ENCODE measurements around the gene FTSJ1.
A peak's percentile ranks its signal among the peaks of the same experiment; 100 is the strongest.

The FTSJ1 gene

GRCh38 chrX:48470833-48471118, 5.2 kb upstream of the FTSJ1 start:
- in situ Hi-C loops (cut with HindIII; ENCODE audit: low sequenced_read_pairs), result no loop called here
- H3K4me3 ChIP-seq (ENCODE audit: low read depth, low read length), result no peak overlapping the region
- no peak for TF ChIP-seq CTCF (IDR thresholded peaks at IDR 0.05; ENCODE audit: low read depth, low read length)
- DNase-seq (ENCODE audit: low read depth, low spot score), result no peak

- in situ Hi-C loops (cut with HindIII; ENCODE audit: low sequenced_read_pairs), result no loop called here
- no peak for DNase-seq (ENCODE audit: low read depth, low spot score)
- no peak for TF ChIP-seq CTCF (IDR thresholded peaks at IDR 0.05; ENCODE audit: low read depth, low read length)
- H3K4me3 ChIP-seq (ENCODE audit: low read depth, low read length), result no peak overlapping the region
Observed at GRCh38 chrX:48471504-48471903, 4.5 kb upstream of the FTSJ1 start.

- H3K4me3 ChIP-seq (ENCODE audit: low read depth, low read length), result no peak overlapping the region
- in situ Hi-C loops (cut with HindIII; ENCODE audit: low sequenced_read_pairs), result no loop called here
- DNase-seq (ENCODE audit: low read depth, low spot score), result no peak
- no peak for TF ChIP-seq CTCF (IDR thresholded peaks at IDR 0.05; ENCODE audit: low read depth, low read length)
Observed at GRCh38 chrX:48472225-48472624, 3.8 kb upstream of the FTSJ1 start.

- H3K4me3 ChIP-seq (ENCODE audit: low read depth, low read length), result no peak overlapping the region
- peak; percentile 18 for DNase-seq (ENCODE audit: low read depth, low spot score)
- TF ChIP-seq CTCF (IDR thresholded peaks at IDR 0.05; ENCODE audit: low read depth, low read length), result no peak
- in situ Hi-C loops (cut with HindIII; ENCODE audit: low sequenced_read_pairs), result no loop called here
Observed at GRCh38 chrX:48472851-48473703, 2.9 kb upstream of the FTSJ1 start.

GRCh38 chrX:48473704-48473990, 2.4 kb upstream of the FTSJ1 start:
- no peak overlapping the region for H3K4me3 ChIP-seq (ENCODE audit: low read depth, low read length)
- DNase-seq (ENCODE audit: low read depth, low spot score), result no peak
- in situ Hi-C loops (cut with HindIII; ENCODE audit: low sequenced_read_pairs), result no loop called here
- no peak for TF ChIP-seq CTCF (IDR thresholded peaks at IDR 0.05; ENCODE audit: low read depth, low read length)

GRCh38 chrX:48474127-48474526, 1.9 kb upstream of the FTSJ1 start:
- in situ Hi-C loops (cut with HindIII; ENCODE audit: low sequenced_read_pairs), result no loop called here
- no peak overlapping the region for H3K4me3 ChIP-seq (ENCODE audit: low read depth, low read length)
- peak; percentile 27 for TF ChIP-seq CTCF (IDR thresholded peaks at IDR 0.05; ENCODE audit: low read depth, low read length)
- no peak for DNase-seq (ENCODE audit: low read depth, low spot score)

- in situ Hi-C loops (cut with HindIII; ENCODE audit: low sequenced_read_pairs), result no loop called here
- TF ChIP-seq CTCF (IDR thresholded peaks at IDR 0.05; ENCODE audit: low read depth, low read length), result no peak
- DNase-seq (ENCODE audit: low read depth, low spot score), result no peak
- no peak overlapping the region for H3K4me3 ChIP-seq (ENCODE audit: low read depth, low read length)
Observed at GRCh38 chrX:48474581-48474980, 1.4 kb upstream of the FTSJ1 start.
